Endodermal cell (in vitro differentiated cells): ENCODE results near the gene MELTF. TPM values are rescaled to one million over a fixed set of nuclear protein-coding genes. Genes with fewer than 3 reads are reported as not detected.

Experiments used
- DNase-seq: peaks from one replicate; pipeline ENCODE4 v3.0.0-alpha.2; 2017
- H3K27ac ChIP-seq: 2 replicates; pipeline ENCODE4 v1.5.1; 2013; ENCODE audit warnings: mild to moderate bottlenecking, low read depth, low read length, moderate library complexity
- H3K27me3 ChIP-seq: 2 replicates; pipeline ENCODE4 v1.6.1; 2013; ENCODE audit warnings: mild to moderate bottlenecking, low read length, moderate library complexity; ENCODE audit not compliant: insufficient read depth, control insufficient read depth, poor library complexity, severe bottlenecking
- H3K36me3 ChIP-seq: 2 replicates; pipeline ENCODE4 v1.7.0; 2013; ENCODE audit warnings: mild to moderate bottlenecking, low read length, moderate library complexity; ENCODE audit not compliant: control insufficient read depth, insufficient read depth
- H3K4me1 ChIP-seq: one replicate; pipeline ENCODE4 v1.7.0; 2013; ENCODE audit warnings: low read length; ENCODE audit not compliant: control insufficient read depth, insufficient read depth
- H3K4me3 ChIP-seq: 2 replicates; pipeline ENCODE4 v1.5.1; 2013; ENCODE audit warnings: mild to moderate bottlenecking, low read length, moderate library complexity
- H3K9ac ChIP-seq: 2 replicates; pipeline ENCODE4 v1.6.1; 2013; ENCODE audit warnings: mild to moderate bottlenecking, low read length, moderate library complexity; ENCODE audit not compliant: poor library complexity, severe bottlenecking; ENCODE audit errors: extremely low read depth
- H3K9me3 ChIP-seq: 2 replicates; pipeline ENCODE4 v1.6.1; 2013; ENCODE audit warnings: mild to moderate bottlenecking, low read length, moderate library complexity; ENCODE audit not compliant: control insufficient read depth
- H3K27ac Mint-ChIP-seq: 2 replicates; pipeline ENCODE4 v1.8.0; 2020; ENCODE audit warnings: mixed read lengths
- H3K27me3 Mint-ChIP-seq: 2 replicates; pipeline ENCODE4 v1.8.0; 2021; ENCODE audit warnings: mild to moderate bottlenecking, mixed read lengths; ENCODE audit not compliant: insufficient read depth
- H3K36me3 Mint-ChIP-seq: 2 replicates; pipeline ENCODE4 v1.8.0; 2020; ENCODE audit warnings: low read depth, mixed read lengths
- H3K4me1 Mint-ChIP-seq: 2 replicates; pipeline ENCODE4 v1.8.0; 2020; ENCODE audit warnings: mixed read lengths
- H3K4me3 Mint-ChIP-seq: 2 replicates; pipeline ENCODE4 v1.8.0; 2020; ENCODE audit warnings: mild to moderate bottlenecking, moderate library complexity, mixed read lengths
- H3K9me3 Mint-ChIP-seq: 2 replicates; pipeline ENCODE4 v1.8.0; 2020; ENCODE audit warnings: mild to moderate bottlenecking, mixed read lengths
- WGBS, 2 experiments: methylation state at CpG; one replicate each; pipeline versions ENCODE4 v1.1.5 to v1.1.7; 2013; ENCODE audit warnings: missing lambda C conversion rate in 2 of 2, mixed read lengths in 1 of 2; ENCODE audit not compliant: insufficient coverage in 1 of 2, insufficient read length in 1 of 2; 5-methylcytosine and 5-hydroxymethylcytosine counted together
- total RNA-seq, 2 donors: library from RNA; stranded (reverse); fragmentation: NEBNext Ultra II Directional in 1 of 2; extraction: Animal tissue kit (Norgen Biotek cat#: 25700) in 1 of 2; gene quantifications; 2 replicates in 1 of 2; 3 replicates in 1 of 2; pipeline ENCODE4 v1.2.1, GENCODE V29; 2021
- TF ChIP-seq, protein P1 (sequence below): fragments of 200-600 bp; sonication (generic); conservative IDR thresholded peaks from 2 replicates; pipeline ENCODE4 v1.5.0; 2021; ENCODE audit warnings: antibody characterized with exemption, mild to moderate bottlenecking

MELTF gene
- total RNA-seq, 2 donors from 2014 or later: 11.3 to 15.1 TPM

DNA sequence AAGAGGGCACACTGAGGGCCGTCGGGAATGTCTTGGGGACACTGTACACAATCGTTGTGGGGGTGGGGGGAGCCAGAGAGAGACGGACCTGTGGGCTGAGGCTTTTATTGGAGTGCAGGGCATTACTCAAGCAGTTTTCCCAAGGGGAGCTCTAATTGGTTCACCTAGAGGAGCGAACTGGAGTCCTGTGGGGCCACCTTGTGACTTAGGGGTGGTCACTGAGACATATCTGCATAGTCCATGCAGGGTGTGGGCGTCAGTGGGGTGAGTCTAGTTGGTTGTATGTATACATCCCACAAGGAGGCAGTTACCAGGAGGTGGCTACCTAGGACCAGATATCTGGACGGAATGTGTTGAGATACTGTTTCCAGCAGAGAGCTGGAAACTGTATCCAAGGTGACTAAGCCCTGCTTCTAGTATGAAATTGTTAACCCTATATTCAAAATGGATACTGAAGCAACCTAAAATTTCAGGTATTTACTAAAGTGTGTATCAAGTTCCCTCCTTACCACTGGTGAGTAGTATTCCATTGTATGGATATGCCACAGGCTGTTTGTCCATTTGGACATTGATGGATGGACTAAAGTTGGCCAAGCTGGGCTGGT, 58.4 kb downstream of the MELTF start:
- Histone ChIP-seq H3K36me3 (no peaks in the 10 kb centered on the region), H3K9me3 (peaks cover 8% of the 10 kb centered on the region), H3K27me3 (peaks cover 53% of the 10 kb centered on the region), H3K4me1 (no peaks in the 10 kb centered on the region), H3K4me3 (no peak overlapping the region), H3K9ac (no peak overlapping the region), H3K27ac (no peak overlapping the region)
- 81 to 87% methylated on average over 6 to 7 of the region's 7 CpGs for WGBS, 2 experiments
- Mint-ChIP-seq H3K9me3 (peaks cover 16% of the 10 kb centered on the region), H3K36me3 (no peaks in the 10 kb centered on the region), H3K4me3 (peak overlapping the region; percentile 31), H3K4me1 (peaks cover 3% of the 10 kb centered on the region), H3K27me3 (peaks cover 50% of the 10 kb centered on the region), H3K27ac (no peak overlapping the region)
- TF ChIP-seq, protein P1, sequence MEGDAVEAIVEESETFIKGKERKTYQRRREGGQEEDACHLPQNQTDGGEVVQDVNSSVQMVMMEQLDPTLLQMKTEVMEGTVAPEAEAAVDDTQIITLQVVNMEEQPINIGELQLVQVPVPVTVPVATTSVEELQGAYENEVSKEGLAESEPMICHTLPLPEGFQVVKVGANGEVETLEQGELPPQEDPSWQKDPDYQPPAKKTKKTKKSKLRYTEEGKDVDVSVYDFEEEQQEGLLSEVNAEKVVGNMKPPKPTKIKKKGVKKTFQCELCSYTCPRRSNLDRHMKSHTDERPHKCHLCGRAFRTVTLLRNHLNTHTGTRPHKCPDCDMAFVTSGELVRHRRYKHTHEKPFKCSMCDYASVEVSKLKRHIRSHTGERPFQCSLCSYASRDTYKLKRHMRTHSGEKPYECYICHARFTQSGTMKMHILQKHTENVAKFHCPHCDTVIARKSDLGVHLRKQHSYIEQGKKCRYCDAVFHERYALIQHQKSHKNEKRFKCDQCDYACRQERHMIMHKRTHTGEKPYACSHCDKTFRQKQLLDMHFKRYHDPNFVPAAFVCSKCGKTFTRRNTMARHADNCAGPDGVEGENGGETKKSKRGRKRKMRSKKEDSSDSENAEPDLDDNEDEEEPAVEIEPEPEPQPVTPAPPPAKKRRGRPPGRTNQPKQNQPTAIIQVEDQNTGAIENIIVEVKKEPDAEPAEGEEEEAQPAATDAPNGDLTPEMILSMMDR: no peak
- no peak for DNase-seq

DNA sequence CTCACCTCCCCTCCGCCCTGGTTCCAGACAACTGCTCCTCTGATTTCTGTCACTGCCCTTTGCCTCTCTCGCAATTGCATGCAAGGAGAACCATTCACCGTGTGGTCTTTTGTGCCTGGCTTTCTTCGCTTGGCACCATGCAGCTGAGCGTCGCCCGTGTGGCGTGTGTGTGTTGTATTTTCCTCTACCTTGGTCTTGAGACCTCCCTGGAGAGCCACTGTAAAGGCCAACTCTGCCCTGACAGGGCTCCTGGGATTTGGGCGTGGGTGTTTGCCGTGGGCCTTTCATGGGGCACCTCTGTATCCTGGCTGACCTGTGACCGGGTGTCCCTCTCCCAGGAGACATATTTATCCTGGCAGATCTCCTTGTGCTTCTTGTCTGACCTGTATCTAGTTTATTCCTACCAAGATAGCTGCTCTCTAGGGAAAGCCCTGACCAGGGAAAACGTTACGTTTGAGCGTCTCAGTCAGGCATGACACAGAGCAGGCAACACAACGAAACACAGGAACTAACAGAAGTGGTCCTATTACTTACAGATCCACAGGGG, 59.0 kb downstream of the MELTF start:
- H3K36me3 ChIP-seq: no peaks in the 10 kb centered on the region
- H3K36me3 Mint-ChIP-seq: no peaks in the 10 kb centered on the region
- H3K9me3 ChIP-seq: peaks cover 8% of the 10 kb centered on the region
- no peak overlapping the region for H3K9ac ChIP-seq
- H3K4me3 ChIP-seq: no peak overlapping the region
- no peak for DNase-seq
- H3K27ac Mint-ChIP-seq: no peak overlapping the region
- H3K4me1 ChIP-seq: no peaks in the 10 kb centered on the region
- peaks cover 58% of the 10 kb centered on the region for H3K27me3 ChIP-seq
- peaks cover 16% of the 10 kb centered on the region for H3K9me3 Mint-ChIP-seq
- H3K27ac ChIP-seq: no peak overlapping the region
- H3K4me3 Mint-ChIP-seq: peak overlapping the region; percentile 31
- peaks cover 56% of the 10 kb centered on the region for H3K27me3 Mint-ChIP-seq
- peaks cover 3% of the 10 kb centered on the region for H3K4me1 Mint-ChIP-seq
- 80 to 90% methylated on average over 7 to 15 of the region's 15 CpGs for WGBS, 2 experiments
- TF ChIP-seq, protein P1: no peak

DNA sequence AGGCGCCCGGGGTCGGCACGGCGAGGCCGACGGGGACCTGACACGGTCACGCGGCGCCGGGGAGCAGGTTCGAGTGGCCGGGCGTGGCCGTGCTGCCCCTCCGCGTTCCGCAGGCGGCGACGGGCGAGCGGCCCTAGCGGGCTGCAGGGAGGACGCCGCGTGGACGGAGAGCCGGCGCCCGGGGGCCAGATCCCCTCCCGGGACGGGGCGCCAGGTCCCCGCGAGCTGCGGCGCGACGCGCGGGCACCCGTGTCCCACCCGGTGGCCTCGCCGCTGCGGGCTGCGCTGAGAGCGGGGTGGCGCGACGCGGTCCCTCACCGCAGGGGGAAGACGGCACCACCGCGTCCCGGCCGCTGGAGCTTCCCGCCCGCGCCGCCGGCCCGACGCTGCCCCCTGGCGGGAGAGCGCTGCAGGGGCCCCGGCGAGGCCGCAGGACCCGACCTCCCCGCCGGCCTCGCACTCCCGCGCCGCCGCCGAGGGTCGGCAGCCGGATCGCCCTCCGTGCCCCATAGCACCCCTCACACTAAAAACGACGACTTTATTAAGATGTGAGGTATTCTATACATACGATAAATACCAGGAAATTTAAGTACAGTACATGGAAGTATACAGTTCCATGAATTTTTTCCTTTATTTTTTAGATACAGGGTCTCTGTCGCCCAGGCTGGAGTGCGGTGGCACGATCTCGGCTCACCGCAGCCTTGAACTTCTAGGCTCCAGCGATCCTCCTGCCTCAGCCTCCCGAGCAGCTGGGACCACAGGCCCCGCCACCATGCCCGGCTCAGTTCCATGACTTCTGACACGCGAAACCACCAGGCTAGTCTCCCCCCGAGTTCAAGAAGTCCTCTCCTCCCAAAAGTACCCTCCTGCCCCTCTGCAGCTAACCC, 59.7 kb downstream of the MELTF start:
- H3K36me3 Mint-ChIP-seq: no peaks in the 10 kb centered on the region
- H3K27me3 Mint-ChIP-seq: peaks cover 63% of the 10 kb centered on the region
- no peak overlapping the region for H3K9ac ChIP-seq
- DNase-seq: peak; percentile 87
- H3K27ac Mint-ChIP-seq: no peak overlapping the region
- H3K36me3 ChIP-seq: no peaks in the 10 kb centered on the region
- H3K27me3 ChIP-seq: peaks cover 65% of the 10 kb centered on the region
- peaks cover 8% of the 10 kb centered on the region for H3K9me3 ChIP-seq
- H3K4me1 ChIP-seq: no peaks in the 10 kb centered on the region
- 10 to 25% methylated on average over 28 to 93 of the region's 100 CpGs for WGBS, 2 experiments
- H3K9me3 Mint-ChIP-seq: peaks cover 16% of the 10 kb centered on the region
- TF ChIP-seq, protein P1: peak; percentile 88
- H3K4me1 Mint-ChIP-seq: peaks cover 3% of the 10 kb centered on the region
- peak overlapping the region; percentile 31 for H3K4me3 Mint-ChIP-seq
- H3K4me3 ChIP-seq: peak overlapping the region; percentile 67
- H3K27ac ChIP-seq: no peak overlapping the region
